B cell (primary cell): ENCODE data around the gene BAIAP2L1. TPM values are rescaled to one million over a fixed set of nuclear protein-coding genes. Genes with fewer than 3 reads are reported as not detected.

Source experiments
- ATAC-seq: fragments of 200-7000 bp; cut with Tn5 transposase; one replicate; pipeline ENCODE4 v1.10.0; 2021; ENCODE audit warnings: low read depth, mild to moderate bottlenecking, moderate number of reproducible peaks, moderate library complexity
- CTCF ChIA-PET: fragments of 350-600 bp; sonication (Branson Sonifier 250); formaldehyde crosslinking; loops from one replicate; lab custom pipeline; 2021; ENCODE audit warnings: antibody characterized with exemption, inconsistent platforms; lab: Charles Lee
- POLR2A ChIA-PET: fragments of 350-600 bp; sonication (Branson Sonifier 250); formaldehyde crosslinking; loops from one replicate; lab custom pipeline; 2021; ENCODE audit warnings: antibody characterized with exemption; lab: Charles Lee
- DNase-seq: peaks from one replicate; pipeline ENCODE4 v3.0.0; 2013
- H2AFZ ChIP-seq: 2 replicates; pipeline ENCODE4 v1.6.1; 2012; ENCODE audit warnings: mild to moderate bottlenecking, low read depth, low read length; ENCODE audit not compliant: insufficient read depth, poor library complexity, severe bottlenecking
- H3K27ac ChIP-seq, 2 donors: 1 replicate in 1 of 2; 2 replicates in 1 of 2; pipeline ENCODE4 v1.5.1; 2012 to 2013; ENCODE audit warnings: low read length in 2 of 2, mild to moderate bottlenecking in 2 of 2, moderate library complexity in 1 of 2
- H3K27me3 ChIP-seq, 4 experiments: fragments of 200-600 bp in 1 of 4; sonication (generic) in 1 of 4; replicated peaks in 1 of 4; 1 replicate in 2 of 4; 2 replicates in 2 of 4; pipeline versions ENCODE4 v1.6.1 to v1.7.0; 2013 to 2016; ENCODE audit warnings: low read length in 3 of 4, mild to moderate bottlenecking in 2 of 4, mixed read lengths in 1 of 4, moderate library complexity in 1 of 4; ENCODE audit not compliant: insufficient read depth in 4 of 4, control insufficient read depth in 3 of 4; ENCODE audit errors: control extremely low read depth in 1 of 4
- H3K36me3 ChIP-seq, 2 experiments: replicated peaks in 1 of 2; 1 replicate in 1 of 2; 2 replicates in 1 of 2; pipeline versions ENCODE4 v1.6.1 to v1.7.1; 2013; ENCODE audit warnings: low read length in 1 of 2; ENCODE audit not compliant: insufficient read depth in 2 of 2, control insufficient read depth in 1 of 2; ENCODE audit errors: control extremely low read depth in 1 of 2, extremely low read depth in 1 of 2
- H3K4me1 ChIP-seq, 2 donors: fragments of 200-600 bp in 1 of 2; sonication (generic) in 1 of 2; 1 replicate in 1 of 2; 2 replicates in 1 of 2; pipeline versions ENCODE4 v1.5.1 to v1.6.1; 2013 to 2017; ENCODE audit warnings: low read length in 2 of 2; ENCODE audit not compliant: control insufficient read depth in 2 of 2, insufficient read depth in 2 of 2
- H3K4me2 ChIP-seq: replicated peaks from 2 replicates; pipeline ENCODE3; 2012; ENCODE audit warnings: mild to moderate bottlenecking, low read depth, low read length; ENCODE audit not compliant: poor library complexity, severe bottlenecking
- H3K4me3 ChIP-seq, 5 experiments: fragments of 200-600 bp in 1 of 5; sonication (generic) in 1 of 5; 1 replicate in 3 of 5; 2 replicates in 2 of 5; pipeline versions ENCODE4 v1.5.1 to v1.7.0; 2011 to 2016; ENCODE audit warnings: low read length in 4 of 5, mild to moderate bottlenecking in 4 of 5, low read depth in 2 of 5, control low read depth in 1 of 5, moderate library complexity in 1 of 5; ENCODE audit not compliant: insufficient read depth in 1 of 5; ENCODE audit errors: control extremely low read depth in 1 of 5, extremely low read depth in 1 of 5
- H3K79me2 ChIP-seq: fragments of 200-600 bp; sonication (generic); one replicate; pipeline ENCODE4 v1.6.0; 2016; ENCODE audit warnings: low read length; ENCODE audit not compliant: control insufficient read depth, insufficient read depth
- H3K9ac ChIP-seq: fragments of 200-600 bp; sonication (generic); 2 replicates; pipeline ENCODE4 v1.6.1; 2017; ENCODE audit warnings: mild to moderate bottlenecking, low read length, moderate library complexity
- H3K9me3 ChIP-seq, 3 donors: one replicate each; pipeline versions ENCODE4 v1.6.1 to v1.7.1; 2013; ENCODE audit warnings: low read length in 2 of 3; ENCODE audit not compliant: control insufficient read depth in 2 of 3, insufficient read depth in 1 of 3; ENCODE audit errors: control extremely low read depth in 1 of 3
- H4K20me1 ChIP-seq: 2 replicates; pipeline ENCODE4 v1.6.0; 2012; ENCODE audit warnings: mild to moderate bottlenecking, low read length; ENCODE audit not compliant: insufficient read depth, control insufficient read depth, poor library complexity, severe bottlenecking
- H3K27ac Mint-ChIP-seq: one replicate; pipeline ENCODE4 v1.8.0; 2021; ENCODE audit warnings: mixed read lengths
- H3K27me3 Mint-ChIP-seq: one replicate; pipeline ENCODE4 v1.8.0; 2021; ENCODE audit warnings: mixed read lengths
- H3K4me1 Mint-ChIP-seq: one replicate; pipeline ENCODE4 v1.8.0; 2021; ENCODE audit warnings: mixed read lengths
- H3K4me3 Mint-ChIP-seq: one replicate; pipeline ENCODE4 v1.8.0; 2021; ENCODE audit warnings: mixed read lengths
- H3K9me3 Mint-ChIP-seq: one replicate; pipeline ENCODE4 v1.8.0; 2022; ENCODE audit warnings: mixed read lengths; ENCODE audit not compliant: insufficient read depth
- EZH2 ChIP-seq: IDR thresholded peaks from 2 replicates; pipeline ENCODE4 v1.6.1; 2012; ENCODE audit warnings: borderline replicate concordance, low read depth, mild to moderate bottlenecking, moderate library complexity, low read length; ENCODE audit not compliant: insufficient read depth, poor library complexity, severe bottlenecking
- WGBS: methylation state at CpG from one replicate; pipeline ENCODE4 v1.1.5; 2013; ENCODE audit warnings: missing lambda C conversion rate; ENCODE audit not compliant: insufficient coverage; 5-methylcytosine and 5-hydroxymethylcytosine counted together
- intact Hi-C: fragments of 100-400 bp; cut with micrococcal nuclease; formaldehyde crosslinking; loops from one replicate; pipeline ENCODE4 v1.10.0; 2022
- polyA plus RNA-seq: library from polyadenylated mRNA; depleted of rRNA; stranded (reverse); fragments of >200 nt; gene quantifications from 2 replicates; pipeline ENCODE4 v1.2.3, GENCODE V29; 2012
- total RNA-seq, 2 donors: library from RNA; stranded (reverse); fragments of 120-200 nt in 1 of 2; gene quantifications; 1 replicate in 1 of 2; 2 replicates in 1 of 2; pipeline versions ENCODE4 v1.2.3 to v1.2.4, GENCODE V29; 2013 to 2022
- TF ChIP-seq, protein P1 (sequence below): fragments of 200-600 bp; IDR thresholded peaks from one replicate; pipeline ENCODE4 v1.8.0; 2022; ENCODE audit warnings: antibody characterized with exemption, mild to moderate bottlenecking

Gene BAIAP2L1
- total and polyA plus RNA-seq, 2 donors (not counting 1 experiment from before 2014, with no cell fraction given): 1.5 to 3.7 TPM

DNA sequence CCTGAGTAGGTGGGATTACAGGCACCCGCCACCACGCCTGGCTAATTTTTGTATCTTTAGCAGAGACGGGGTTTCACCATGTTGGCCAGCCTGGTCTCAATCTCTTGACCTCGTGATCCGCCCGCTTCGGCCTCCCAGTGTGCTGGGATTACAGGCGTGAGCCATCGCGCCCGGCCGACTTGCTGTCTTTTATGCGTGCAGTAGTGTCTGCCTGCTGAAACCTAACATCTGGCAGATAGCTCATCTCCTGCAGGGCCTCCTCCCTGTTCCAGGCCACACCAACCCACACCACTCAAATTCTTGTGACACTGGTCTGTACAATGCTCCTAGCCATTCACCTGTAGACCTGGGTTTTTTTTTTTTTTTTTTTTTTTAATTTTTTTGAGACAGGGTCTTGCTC is 41.5 kb downstream of the BAIAP2L1 start:
- no peaks in the 10 kb centered on the region for H3K4me1 ChIP-seq
- H3K79me2 ChIP-seq: no peaks in the 10 kb centered on the region
- intact Hi-C loops: no loop called here
- H3K27me3 ChIP-seq: peaks cover 0 to 3% (median 0%) of the 10 kb centered on the region in 4 experiments
- H3K4me2 ChIP-seq: no peak overlapping the region
- peaks cover 0 to 2% (median 0%) of the 10 kb centered on the region in 3 donors for H3K9me3 ChIP-seq
- no peak overlapping the region for H3K27ac ChIP-seq
- Mint-ChIP-seq H3K27me3 (no peaks in the 10 kb centered on the region), H3K9me3 (no peaks in the 10 kb centered on the region), H3K27ac (no peak overlapping the region), H3K4me3 (no peak overlapping the region), H3K4me1 (no peaks in the 10 kb centered on the region)
- 94% methylated on average over 13 of the region's 13 CpGs for WGBS
- no peaks in the 10 kb centered on the region for H4K20me1 ChIP-seq
- H3K4me3 ChIP-seq: no peak overlapping the region
- ChIA-PET POLR2A (no interaction called here), CTCF (no interaction called here)
- TF ChIP-seq, protein P1, sequence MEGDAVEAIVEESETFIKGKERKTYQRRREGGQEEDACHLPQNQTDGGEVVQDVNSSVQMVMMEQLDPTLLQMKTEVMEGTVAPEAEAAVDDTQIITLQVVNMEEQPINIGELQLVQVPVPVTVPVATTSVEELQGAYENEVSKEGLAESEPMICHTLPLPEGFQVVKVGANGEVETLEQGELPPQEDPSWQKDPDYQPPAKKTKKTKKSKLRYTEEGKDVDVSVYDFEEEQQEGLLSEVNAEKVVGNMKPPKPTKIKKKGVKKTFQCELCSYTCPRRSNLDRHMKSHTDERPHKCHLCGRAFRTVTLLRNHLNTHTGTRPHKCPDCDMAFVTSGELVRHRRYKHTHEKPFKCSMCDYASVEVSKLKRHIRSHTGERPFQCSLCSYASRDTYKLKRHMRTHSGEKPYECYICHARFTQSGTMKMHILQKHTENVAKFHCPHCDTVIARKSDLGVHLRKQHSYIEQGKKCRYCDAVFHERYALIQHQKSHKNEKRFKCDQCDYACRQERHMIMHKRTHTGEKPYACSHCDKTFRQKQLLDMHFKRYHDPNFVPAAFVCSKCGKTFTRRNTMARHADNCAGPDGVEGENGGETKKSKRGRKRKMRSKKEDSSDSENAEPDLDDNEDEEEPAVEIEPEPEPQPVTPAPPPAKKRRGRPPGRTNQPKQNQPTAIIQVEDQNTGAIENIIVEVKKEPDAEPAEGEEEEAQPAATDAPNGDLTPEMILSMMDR: no peak
- no peak for TF ChIP-seq EZH2
- H2AFZ ChIP-seq: no peak overlapping the region
- no peak overlapping the region for H3K9ac ChIP-seq
- ATAC-seq: no peak
- H3K36me3 ChIP-seq: no peaks in the 10 kb centered on the region
- no peak for DNase-seq

DNA sequence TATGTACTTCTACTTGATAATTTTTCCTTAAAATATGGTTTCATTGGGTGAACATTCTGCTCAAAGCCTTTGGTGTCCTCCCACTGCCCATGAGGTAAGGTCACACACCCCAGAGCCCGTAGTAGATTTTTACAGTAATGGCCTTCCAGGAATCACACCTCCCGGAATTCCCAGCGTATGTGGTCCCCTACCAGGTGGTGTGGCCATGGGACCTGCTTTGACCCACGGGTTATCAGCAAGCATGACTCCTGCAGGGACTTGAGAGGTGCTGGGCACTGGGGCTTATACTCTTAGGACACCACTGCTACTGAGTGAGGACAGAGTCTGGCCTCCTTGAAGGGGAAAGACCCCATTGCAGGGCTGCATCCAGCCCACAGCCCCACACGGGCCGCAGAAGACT is 42.2 kb downstream of the BAIAP2L1 start:
- POLR2A ChIA-PET: no interaction called here
- CTCF ChIA-PET: no interaction called here
- intact Hi-C loops: no loop called here
- Histone ChIP-seq H3K27ac (no peak overlapping the region), H3K4me1 (no peaks in the 10 kb centered on the region), H3K9ac (no peak overlapping the region), H3K36me3 (no peaks in the 10 kb centered on the region), H3K27me3 (peaks cover 0 to 7% (median 0%) of the 10 kb centered on the region in 4 experiments), H3K4me3 (no peak overlapping the region), H3K4me2 (no peak overlapping the region), H4K20me1 (no peaks in the 10 kb centered on the region), H3K9me3 (peaks cover 0 to 2% (median 0%) of the 10 kb centered on the region in 3 donors), H2AFZ (no peak overlapping the region), H3K79me2 (no peaks in the 10 kb centered on the region)
- Mint-ChIP-seq H3K4me3 (no peak overlapping the region), H3K27me3 (no peaks in the 10 kb centered on the region), H3K4me1 (no peaks in the 10 kb centered on the region), H3K9me3 (no peaks in the 10 kb centered on the region), H3K27ac (no peak overlapping the region)
- 92% methylated on average over 5 of the region's 6 CpGs for WGBS
- TF ChIP-seq, protein P1: no peak
- no peak for TF ChIP-seq EZH2
- DNase-seq (no peak), ATAC-seq (no peak)
